WERI-Rb-1 (cell line): ENCODE data around the gene EFR3B.

Source experiments
- DNase-seq: peaks from one replicate; pipeline ENCODE4 v3.0.0-alpha.2; 2020
- H3K27ac ChIP-seq: fragments of 250-450 bp; sonication (Bioruptor Pico); 2 replicates; pipeline ENCODE4 v1.5.1; 2020; ENCODE audit warnings: mild to moderate bottlenecking, moderate library complexity
- H3K27me3 ChIP-seq: fragments of 250-450 bp; sonication (Bioruptor Pico); 2 replicates; pipeline ENCODE4 v1.5.1; 2021; ENCODE audit warnings: mild to moderate bottlenecking, low read depth, moderate library complexity; ENCODE audit not compliant: insufficient read depth, severe bottlenecking
- H3K36me3 ChIP-seq: fragments of 250-450 bp; sonication (Bioruptor Pico); 2 replicates; pipeline ENCODE4 v1.5.1; 2020; ENCODE audit warnings: mild to moderate bottlenecking, moderate library complexity
- H3K4me3 ChIP-seq: 2 replicates; pipeline ENCODE4 v1.5.1; 2011; ENCODE audit warnings: low read depth, mild to moderate bottlenecking, control low read depth, low read length
- H3K9me3 ChIP-seq: fragments of 250-450 bp; sonication (Bioruptor Pico); 2 replicates; pipeline ENCODE4 v1.5.1; 2021; ENCODE audit warnings: mild to moderate bottlenecking, moderate library complexity; ENCODE audit not compliant: severe bottlenecking
- CTCF ChIP-seq: IDR thresholded peaks from 2 replicates; pipeline ENCODE4 v1.5.1; 2011; ENCODE audit warnings: low read depth, mild to moderate bottlenecking, control low read depth, inconsistent platforms, low read length

The EFR3B gene

GRCh38 chr2:25168256-25169072 is 126.6 kb downstream of the EFR3B start, which contains the start of gene POMC:
TSS of gene POMC (minus strand) at chr2:25168580. CDS start at chr2:25164772, 3,808 bp downstream.
- no peaks in the 10 kb centered on the region for H3K9me3 ChIP-seq
- H3K27ac ChIP-seq: no peak within 1 kb of the TSS
- TF ChIP-seq CTCF: peak; percentile 30; the same call in 1 of the 2 replicates
- H3K27me3 ChIP-seq: peaks cover 32% of the 10 kb centered on the region
- no peaks in the 10 kb centered on the region for H3K36me3 ChIP-seq
- H3K4me3 ChIP-seq: peak within 1 kb of the TSS; percentile 56
- peak; percentile 35 for DNase-seq

DNA sequence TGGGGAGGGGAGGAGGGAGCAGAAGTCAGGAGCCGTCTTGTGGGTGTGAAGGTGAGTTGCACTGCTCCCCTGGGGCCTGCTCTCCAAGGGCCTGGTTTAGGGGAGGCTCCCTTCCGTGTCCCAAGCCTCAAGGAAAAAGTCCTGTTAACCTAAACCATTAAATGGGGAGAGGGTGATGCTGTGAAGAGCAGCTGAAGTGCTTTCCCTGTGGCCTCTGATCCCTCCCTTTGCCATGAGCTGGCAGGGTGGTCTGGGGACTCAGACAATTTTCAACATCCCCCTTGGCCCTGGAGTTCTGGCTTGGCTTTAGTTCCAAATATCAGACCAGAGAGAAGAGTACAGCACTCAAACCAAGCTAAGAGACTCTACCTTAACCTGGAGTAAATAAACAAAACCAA is 127.2 kb downstream of the EFR3B start:
- Histone ChIP-seq H3K27me3 (peaks cover 32% of the 10 kb centered on the region), H3K4me3 (no peak overlapping the region), H3K36me3 (no peaks in the 10 kb centered on the region), H3K27ac (no peak overlapping the region), H3K9me3 (no peaks in the 10 kb centered on the region)
- DNase-seq: no peak
- no peak for TF ChIP-seq CTCF

GRCh38 chr2:25170888-25171287 is 129.0 kb downstream of the EFR3B start:
- Histone ChIP-seq H3K36me3 (no peaks in the 10 kb centered on the region), H3K4me3 (no peak overlapping the region), H3K27ac (no peak overlapping the region), H3K9me3 (no peaks in the 10 kb centered on the region), H3K27me3 (peaks cover 32% of the 10 kb centered on the region)
- DNase-seq: no peak
- TF ChIP-seq CTCF: no peak

DNA sequence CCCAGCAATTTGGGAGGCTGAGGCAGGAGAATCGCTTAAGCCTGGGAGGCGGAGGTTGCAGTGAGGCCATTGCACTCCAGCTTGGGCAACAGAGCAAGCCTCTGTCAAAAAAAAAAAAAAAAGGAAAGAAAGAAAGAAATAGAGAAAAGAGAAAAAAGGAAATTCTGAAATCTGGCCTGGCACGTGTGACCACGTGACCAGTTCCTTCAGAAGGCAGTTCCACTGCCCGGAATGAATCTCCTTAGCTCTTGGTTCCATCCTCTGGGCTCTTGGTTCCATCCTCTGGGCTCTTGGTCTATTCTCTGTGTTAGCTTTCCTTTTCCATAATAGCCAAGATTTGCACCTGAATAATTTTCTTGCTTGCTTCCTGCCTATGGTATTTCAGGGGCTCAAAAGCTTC is 131.8 kb downstream of the EFR3B start:
- H3K36me3 ChIP-seq: no peaks in the 10 kb centered on the region
- H3K27ac ChIP-seq: no peak overlapping the region
- no peak for TF ChIP-seq CTCF
- H3K4me3 ChIP-seq: no peak overlapping the region
- H3K9me3 ChIP-seq: no peaks in the 10 kb centered on the region
- H3K27me3 ChIP-seq: peaks cover 13% of the 10 kb centered on the region
- no peak for DNase-seq

DNA sequence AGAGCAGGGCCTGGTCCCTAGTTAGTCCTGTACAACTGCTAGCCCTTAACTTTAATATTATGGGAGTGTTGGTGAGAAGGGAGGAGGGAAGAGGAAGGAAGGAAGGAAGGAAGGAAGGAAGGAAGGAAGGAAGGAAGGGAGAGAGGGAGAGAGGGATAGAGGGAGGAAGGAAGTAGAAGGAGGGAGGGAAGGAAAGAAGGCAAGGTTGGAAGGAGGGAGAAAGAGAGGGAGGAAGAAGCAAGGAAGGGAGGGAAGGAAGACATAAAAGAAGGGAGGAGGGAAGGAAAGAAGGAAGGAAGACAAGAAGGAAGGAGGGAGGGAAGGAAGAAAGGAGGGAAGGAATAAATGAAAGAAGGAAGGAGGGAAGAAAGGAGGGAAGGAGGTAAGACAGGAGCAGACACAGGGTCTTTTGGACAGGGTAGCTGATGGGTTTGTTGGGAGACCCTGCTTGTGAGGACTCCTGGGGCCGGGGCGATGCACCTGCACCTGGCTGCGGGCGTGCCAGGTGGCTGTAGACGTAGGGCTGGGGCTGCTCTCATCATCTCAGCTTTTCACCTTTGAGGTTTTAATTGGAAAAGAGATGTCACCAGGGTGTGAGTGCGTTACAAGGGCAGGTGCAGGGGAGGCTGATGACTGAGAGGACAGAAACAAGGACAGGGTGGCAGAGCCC is 132.5 kb downstream of the EFR3B start:
- no peaks in the 10 kb centered on the region for H3K36me3 ChIP-seq
- no peak for TF ChIP-seq CTCF
- H3K27me3 ChIP-seq: peaks cover 8% of the 10 kb centered on the region
- no peaks in the 10 kb centered on the region for H3K9me3 ChIP-seq
- DNase-seq: no peak
- H3K4me3 ChIP-seq: no peak overlapping the region
- H3K27ac ChIP-seq: no peak overlapping the region
